ENCODE data around the gene KRTAP10-6. TPM values are rescaled to one million over a fixed set of nuclear protein-coding genes. Genes with fewer than 3 reads are reported as not detected.
A peak's percentile ranks its signal among the peaks of the same experiment; 100 is the strongest.
"Not testable (repeated sequence)": the region's sequence is repeated elsewhere in the genome, so short reads cannot be mapped to it uniquely, and the experiment has no call there.

The KRTAP10-6 gene
- total RNA-seq, 6 donors from 2014 or later, result not detected

GRCh38 chr21:44576025-44576420, 16.3 kb downstream of the KRTAP10-6 start:
- no peaks in the 10 kb centered on the region for H3K4me1 ChIP-seq
- no peak for TF ChIP-seq POLR2A (IDR thresholded peaks at IDR 0.05)
- no peak for DNase-seq

GRCh38 chr21:44575307-44576024, 16.8 kb downstream of the KRTAP10-6 start:
- Histone ChIP-seq H3K4me3 (no peak overlapping the region), H3K9me3 (peaks cover 0 to 24% (median 11%) of the 10 kb centered on the region in 4 donors), H3K4me1 (no peaks in the 10 kb centered on the region), H3K27ac (no peak overlapping the region), H3K27me3 (no peaks in the 10 kb centered on the region), H3K36me3 (no peaks in the 10 kb centered on the region)
- TF ChIP-seq POLR2AphosphoS5 (IDR thresholded peaks at IDR 0.05) (no peak), EP300 (IDR thresholded peaks at IDR 0.05) (no peak), CTCF (IDR thresholded peaks at IDR 0.05) (no peak), POLR2A (IDR thresholded peaks at IDR 0.05) (no peak)
- 86 to 87% methylated on average over 20 of the region's 20 CpGs for WGBS, 2 donors
- DNase-seq, result no peak
- no peak for ATAC-seq (ENCODE audit: low FRiP score in 2 of 2)

More at GRCh38 chr21:44576025-44576420, 16.3 kb downstream of the KRTAP10-6 start:
- Histone ChIP-seq H3K36me3 (no peaks in the 10 kb centered on the region), H3K27ac (no peak overlapping the region), H3K9me3 (peaks cover 0 to 29% (median 12%) of the 10 kb centered on the region in 4 donors), H3K27me3 (no peaks in the 10 kb centered on the region), H3K4me3 (no peak overlapping the region)
- ATAC-seq (ENCODE audit: low FRiP score in 2 of 2), result no peak
- WGBS, 2 donors, result 89 to 91% methylated on average over 9 to 10 of the region's 10 CpGs

GRCh38 chr21:44574457-44575306, 17.6 kb downstream of the KRTAP10-6 start:
- H3K9me3 ChIP-seq, result peaks cover 0 to 24% (median 11%) of the 10 kb centered on the region in 4 donors
- ATAC-seq (ENCODE audit: low FRiP score in 2 of 2) (no peak), DNase-seq (no peak)
- H3K36me3 ChIP-seq, result no peaks in the 10 kb centered on the region
- 33 to 38% methylated on average over 18 to 21 of the region's 21 CpGs for WGBS, 2 donors
- H3K4me3 ChIP-seq, result no peak overlapping the region
- no peak for TF ChIP-seq POLR2AphosphoS5 (IDR thresholded peaks at IDR 0.05)
- TF ChIP-seq EP300 (IDR thresholded peaks at IDR 0.05), result no peak
- no peak for TF ChIP-seq CTCF (IDR thresholded peaks at IDR 0.05)
- TF ChIP-seq POLR2A (IDR thresholded peaks at IDR 0.05), result no peak
- H3K27ac ChIP-seq, result no peak overlapping the region
- no peaks in the 10 kb centered on the region for H3K4me1 ChIP-seq
- H3K27me3 ChIP-seq, result no peaks in the 10 kb centered on the region

- H3K4me3 ChIP-seq; ATAC-seq (ENCODE audit: low FRiP score in 2 of 2); H3K27me3 ChIP-seq; H3K36me3 ChIP-seq; H3K27ac ChIP-seq; H3K4me1 ChIP-seq: not testable (repeated sequence)
- WGBS, 2 donors, result 71 to 79% methylated on average over 4 to 19 of the region's 25 CpGs
- H3K9me3 ChIP-seq, result peaks cover 0 to 24% (median 11%) of the 10 kb centered on the region in 4 donors
- peak in 1 of 2 donors; percentile 82 for DNase-seq
Measured at GRCh38 chr21:44573630-44574456, 18.5 kb downstream of the KRTAP10-6 start, which contains the start of gene KRTAP10-4. KRTAP10-4 (plus strand) TSS chr21:44573729; CDS start chr21:44573759, 30 bp downstream.

- ATAC-seq (ENCODE audit: low FRiP score in 2 of 2), result no peak
- no peak overlapping the region for H3K27ac ChIP-seq
- DNase-seq, result no peak
- 83 to 86% methylated on average over 7 to 15 of the region's 15 CpGs for WGBS, 2 donors
- no peaks in the 10 kb centered on the region for H3K27me3 ChIP-seq
- no peak overlapping the region for H3K4me3 ChIP-seq
- no peak for TF ChIP-seq POLR2AphosphoS5 (IDR thresholded peaks at IDR 0.05)
- TF ChIP-seq CTCF (IDR thresholded peaks at IDR 0.05), result no peak
- no peak for TF ChIP-seq EP300 (IDR thresholded peaks at IDR 0.05)
- TF ChIP-seq POLR2A (IDR thresholded peaks at IDR 0.05), result no peak
- peaks cover 0 to 24% (median 11%) of the 10 kb centered on the region in 4 donors for H3K9me3 ChIP-seq
- no peaks in the 10 kb centered on the region for H3K36me3 ChIP-seq
- H3K4me1 ChIP-seq, result no peaks in the 10 kb centered on the region
Measured at GRCh38 chr21:44572959-44573583, 19.2 kb downstream of the KRTAP10-6 start.
